GM12878 (cell line): ENCODE results near the gene IRF2. TPM values are rescaled to one million over a fixed set of nuclear protein-coding genes. Genes with fewer than 3 reads are reported as not detected.

Source experiments
- ATF7 ChIP-seq: fragments of 450-650 bp; IDR thresholded peaks from 2 replicates; pipeline ENCODE4 v1.6.1; 2016; ENCODE audit warnings: low read depth, mild to moderate bottlenecking
- BRCA1 ChIP-seq: IDR thresholded peaks from 2 replicates; pipeline ENCODE4 v1.6.1; 2011; ENCODE audit warnings: low read depth, low read length, improper control_type of control experiment
- CBX3 ChIP-seq: fragments of 200-600 bp; sonication (generic); IDR thresholded peaks from 2 replicates; pipeline ENCODE4 v1.6.1; 2016; ENCODE audit warnings: low read depth, borderline replicate concordance
- ELK1 ChIP-seq: IDR thresholded peaks from 2 replicates; pipeline ENCODE4 v1.6.1; 2012; ENCODE audit warnings: low read depth, low read length, improper control_type of control experiment
- GABPA ChIP-seq: IDR thresholded peaks from 2 replicates; pipeline ENCODE4 v1.6.1; 2014; ENCODE audit warnings: antibody characterized with exemption, low read depth, mild to moderate bottlenecking, inconsistent platforms
- IKZF1 ChIP-seq: fragments of 450-650 bp; conservative IDR thresholded peaks from 2 replicates; pipeline ENCODE4 v1.6.1; 2017; ENCODE audit warnings: antibody characterized with exemption, mild to moderate bottlenecking
- IRF3 ChIP-seq: fragments of 450-650 bp; IDR thresholded peaks from 2 replicates; pipeline ENCODE4 v1.6.1; 2014; ENCODE audit warnings: mild to moderate bottlenecking
- MTA2 ChIP-seq: fragments of 450-650 bp; IDR thresholded peaks from 2 replicates; pipeline ENCODE4 v1.6.1; 2016; ENCODE audit warnings: low read depth, mild to moderate bottlenecking, moderate library complexity
- PML ChIP-seq: IDR thresholded peaks from 2 replicates; pipeline ENCODE4 v1.6.1; 2012; ENCODE audit warnings: low read length, inconsistent platforms
- POU2F2 ChIP-seq: IDR thresholded peaks from 3 replicates; pipeline ENCODE4 v1.6.1; 2011; ENCODE audit warnings: low read depth, mild to moderate bottlenecking, low read length, borderline replicate concordance
- RCOR1 ChIP-seq: conservative IDR thresholded peaks from 2 replicates; pipeline ENCODE4 v1.6.1; 2012; ENCODE audit warnings: low read depth, low read length, improper control_type of control experiment
- SMC3 ChIP-seq: IDR thresholded peaks from 2 replicates; pipeline ENCODE4 v1.6.1; 2011; ENCODE audit warnings: low read length, improper control_type of control experiment, borderline replicate concordance
- ZZZ3 ChIP-seq: IDR thresholded peaks from 2 replicates; pipeline ENCODE4 v1.6.1; 2011; ENCODE audit warnings: low read depth; ENCODE audit not compliant: control insufficient read depth, insufficient read length
- polyA plus RNA-seq, 11 experiments: library from polyadenylated mRNA; depleted of rRNA in 4 of 11; unstranded in 6 of 11; stranded (reverse) in 5 of 11; fragments of >200 nt; fragmentation: Nextera tagmentation in 4 of 11; fragmentation: Illumina TruSeq in 1 of 11; extraction: Ambion mirVana in 4 of 11; extraction: Trizol in 1 of 11; gene quantifications; 1 replicate in 1 of 11; 2 replicates in 10 of 11; pipeline versions ENCODE4 v1.2.1 to v1.2.3, GENCODE V29; 2011 to 2016; ENCODE audit warnings: inconsistent platforms in 2 of 11, missing spikeins in 2 of 11, low read depth in 1 of 11
- total RNA-seq, 4 experiments: library from RNA; depleted of rRNA in 3 of 4; stranded (reverse); fragments of >200 nt in 3 of 4; fragmentation: Illumina TruSeq in 1 of 4; extraction: Trizol in 1 of 4; gene quantifications; 2 replicates each; pipeline versions ENCODE4 v1.2.1 to v1.2.3, GENCODE V29; 2013 to 2021
- TF ChIP-seq, protein P1 (sequence below): fragments of 450-650 bp; IDR thresholded peaks from 2 replicates; pipeline ENCODE4 v1.6.1; 2017; ENCODE audit warnings: mild to moderate bottlenecking, moderate library complexity
- TF ChIP-seq, protein P2 (sequence below): fragments of 450-650 bp; formaldehyde crosslinking; IDR thresholded peaks from 2 replicates; pipeline ENCODE4 v1.5.0; 2022; ENCODE audit warnings: mild to moderate bottlenecking, missing genetic modification characterization
- TF ChIP-seq, protein P3 (sequence below): IDR thresholded peaks from 2 replicates; pipeline ENCODE4 v1.6.1; 2011; ENCODE audit warnings: low read depth, mild to moderate bottlenecking, low read length, moderate library complexity, borderline replicate concordance; ENCODE audit errors: extremely low read depth
- TF ChIP-seq, protein P4 (sequence below): IDR thresholded peaks from 2 replicates; pipeline ENCODE4 v1.6.1; 2012; ENCODE audit warnings: low read depth, low read length, improper control_type of control experiment

The IRF2 gene
- total and polyA plus RNA-seq, 10 of the 15 experiments (the other 5 are each of a cell fraction or from before 2014, with no cell fraction given), result 45.1 to 99.3 (median 58.9) TPM

GRCh38 chr4:184506527-184507121 lies 32.3 kb upstream of the IRF2 start (continued):
- TF ChIP-seq, protein P1, sequence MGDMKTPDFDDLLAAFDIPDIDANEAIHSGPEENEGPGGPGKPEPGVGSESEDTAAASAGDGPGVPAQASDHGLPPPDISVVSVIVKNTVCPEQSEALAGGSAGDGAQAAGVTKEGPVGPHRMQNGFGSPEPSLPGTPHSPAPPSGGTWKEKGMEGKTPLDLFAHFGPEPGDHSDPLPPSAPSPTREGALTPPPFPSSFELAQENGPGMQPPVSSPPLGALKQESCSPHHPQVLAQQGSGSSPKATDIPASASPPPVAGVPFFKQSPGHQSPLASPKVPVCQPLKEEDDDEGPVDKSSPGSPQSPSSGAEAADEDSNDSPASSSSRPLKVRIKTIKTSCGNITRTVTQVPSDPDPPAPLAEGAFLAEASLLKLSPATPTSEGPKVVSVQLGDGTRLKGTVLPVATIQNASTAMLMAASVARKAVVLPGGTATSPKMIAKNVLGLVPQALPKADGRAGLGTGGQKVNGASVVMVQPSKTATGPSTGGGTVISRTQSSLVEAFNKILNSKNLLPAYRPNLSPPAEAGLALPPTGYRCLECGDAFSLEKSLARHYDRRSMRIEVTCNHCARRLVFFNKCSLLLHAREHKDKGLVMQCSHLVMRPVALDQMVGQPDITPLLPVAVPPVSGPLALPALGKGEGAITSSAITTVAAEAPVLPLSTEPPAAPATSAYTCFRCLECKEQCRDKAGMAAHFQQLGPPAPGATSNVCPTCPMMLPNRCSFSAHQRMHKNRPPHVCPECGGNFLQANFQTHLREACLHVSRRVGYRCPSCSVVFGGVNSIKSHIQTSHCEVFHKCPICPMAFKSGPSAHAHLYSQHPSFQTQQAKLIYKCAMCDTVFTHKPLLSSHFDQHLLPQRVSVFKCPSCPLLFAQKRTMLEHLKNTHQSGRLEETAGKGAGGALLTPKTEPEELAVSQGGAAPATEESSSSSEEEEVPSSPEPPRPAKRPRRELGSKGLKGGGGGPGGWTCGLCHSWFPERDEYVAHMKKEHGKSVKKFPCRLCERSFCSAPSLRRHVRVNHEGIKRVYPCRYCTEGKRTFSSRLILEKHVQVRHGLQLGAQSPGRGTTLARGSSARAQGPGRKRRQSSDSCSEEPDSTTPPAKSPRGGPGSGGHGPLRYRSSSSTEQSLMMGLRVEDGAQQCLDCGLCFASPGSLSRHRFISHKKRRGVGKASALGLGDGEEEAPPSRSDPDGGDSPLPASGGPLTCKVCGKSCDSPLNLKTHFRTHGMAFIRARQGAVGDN, result no peak
- TF ChIP-seq GABPA (no peak), ATF7 (no peak), ELK1 (no peak), PML (no peak), BRCA1 (no peak), IKZF1 (no peak), SMC3 (no peak; the same call in 1 of the 2 replicates), RCOR1 (no peak), MTA2 (peak; percentile 22; the same call in 1 of the 2 replicates), IRF3 (no peak), CBX3 (no peak), POU2F2 (no peak), ZZZ3 (no peak)
- TF ChIP-seq, protein P2, sequence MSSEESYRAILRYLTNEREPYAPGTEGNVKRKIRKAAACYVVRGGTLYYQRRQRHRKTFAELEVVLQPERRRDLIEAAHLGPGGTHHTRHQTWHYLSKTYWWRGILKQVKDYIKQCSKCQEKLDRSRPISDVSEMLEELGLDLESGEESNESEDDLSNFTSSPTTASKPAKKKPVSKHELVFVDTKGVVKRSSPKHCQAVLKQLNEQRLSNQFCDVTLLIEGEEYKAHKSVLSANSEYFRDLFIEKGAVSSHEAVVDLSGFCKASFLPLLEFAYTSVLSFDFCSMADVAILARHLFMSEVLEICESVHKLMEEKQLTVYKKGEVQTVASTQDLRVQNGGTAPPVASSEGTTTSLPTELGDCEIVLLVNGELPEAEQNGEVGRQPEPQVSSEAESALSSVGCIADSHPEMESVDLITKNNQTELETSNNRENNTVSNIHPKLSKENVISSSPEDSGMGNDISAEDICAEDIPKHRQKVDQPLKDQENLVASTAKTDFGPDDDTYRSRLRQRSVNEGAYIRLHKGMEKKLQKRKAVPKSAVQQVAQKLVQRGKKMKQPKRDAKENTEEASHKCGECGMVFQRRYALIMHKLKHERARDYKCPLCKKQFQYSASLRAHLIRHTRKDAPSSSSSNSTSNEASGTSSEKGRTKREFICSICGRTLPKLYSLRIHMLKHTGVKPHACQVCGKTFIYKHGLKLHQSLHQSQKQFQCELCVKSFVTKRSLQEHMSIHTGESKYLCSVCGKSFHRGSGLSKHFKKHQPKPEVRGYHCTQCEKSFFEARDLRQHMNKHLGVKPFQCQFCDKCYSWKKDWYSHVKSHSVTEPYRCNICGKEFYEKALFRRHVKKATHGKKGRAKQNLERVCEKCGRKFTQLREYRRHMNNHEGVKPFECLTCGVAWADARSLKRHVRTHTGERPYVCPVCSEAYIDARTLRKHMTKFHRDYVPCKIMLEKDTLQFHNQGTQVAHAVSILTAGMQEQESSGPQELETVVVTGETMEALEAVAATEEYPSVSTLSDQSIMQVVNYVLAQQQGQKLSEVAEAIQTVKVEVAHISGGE (CRISPR knock-in tag), result no peak
- TF ChIP-seq, protein P3, sequence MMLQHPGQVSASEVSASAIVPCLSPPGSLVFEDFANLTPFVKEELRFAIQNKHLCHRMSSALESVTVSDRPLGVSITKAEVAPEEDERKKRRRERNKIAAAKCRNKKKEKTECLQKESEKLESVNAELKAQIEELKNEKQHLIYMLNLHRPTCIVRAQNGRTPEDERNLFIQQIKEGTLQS, result no peak
- TF ChIP-seq, protein P4, sequence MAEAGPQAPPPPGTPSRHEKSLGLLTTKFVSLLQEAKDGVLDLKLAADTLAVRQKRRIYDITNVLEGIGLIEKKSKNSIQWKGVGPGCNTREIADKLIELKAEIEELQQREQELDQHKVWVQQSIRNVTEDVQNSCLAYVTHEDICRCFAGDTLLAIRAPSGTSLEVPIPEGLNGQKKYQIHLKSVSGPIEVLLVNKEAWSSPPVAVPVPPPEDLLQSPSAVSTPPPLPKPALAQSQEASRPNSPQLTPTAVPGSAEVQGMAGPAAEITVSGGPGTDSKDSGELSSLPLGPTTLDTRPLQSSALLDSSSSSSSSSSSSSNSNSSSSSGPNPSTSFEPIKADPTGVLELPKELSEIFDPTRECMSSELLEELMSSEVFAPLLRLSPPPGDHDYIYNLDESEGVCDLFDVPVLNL, result no peak
